Measurements from ENCODE around the gene TMEM164. TPM values are rescaled to one million over a fixed set of nuclear protein-coding genes. Genes with fewer than 3 reads are reported as not detected.
A peak's percentile ranks its signal among the peaks of the same experiment; 100 is the strongest.

Gene TMEM164
- polyA plus RNA-seq, 1 donor, result 44.6 TPM

DNA sequence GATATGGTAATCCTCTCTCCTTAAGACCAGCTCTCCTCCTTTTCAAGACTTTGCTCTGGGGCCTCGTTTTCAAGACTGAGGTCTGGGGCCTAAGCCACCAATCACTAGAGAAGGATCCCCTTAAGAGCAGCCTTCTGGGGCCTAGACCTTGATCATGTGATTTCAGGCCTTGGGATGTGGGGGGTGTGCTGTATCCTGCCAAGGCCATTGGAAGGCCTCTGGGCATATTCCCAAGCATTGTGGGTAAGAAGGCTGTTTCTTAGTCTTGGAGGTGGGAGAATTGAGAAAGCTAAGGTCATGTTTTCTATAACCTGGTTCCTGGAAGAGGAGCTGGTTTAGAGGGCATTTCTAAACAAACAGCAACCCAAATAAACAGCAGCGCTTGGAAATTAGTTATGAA is 12.1 kb downstream of the TMEM164 start:
- Histone ChIP-seq H3K36me3 (ENCODE audit: control insufficient read depth, insufficient read depth, low read length) (peaks cover 6% of the 10 kb centered on the region), H3K4me1 (ENCODE audit: control insufficient read depth, insufficient read depth, low read length) (peaks cover 16% of the 10 kb centered on the region), H3K27ac (ENCODE audit: low read length) (peak overlapping the region; percentile 72), H3K27me3 (ENCODE audit: control insufficient read depth, insufficient read depth, low read length) (no peaks in the 10 kb centered on the region), H3K9me3 (ENCODE audit: control insufficient read depth, low read depth, low read length) (no peaks in the 10 kb centered on the region), H3K4me3 (ENCODE audit: low read length) (no peak overlapping the region)
- no CpG with 5 or more reads among the region's 2 CpGs for whole genome bisulfite sequencing (ENCODE audit: insufficient coverage, low lambda C conversion rate)
- DNase-seq, result peak; percentile 47 to 73

DNA sequence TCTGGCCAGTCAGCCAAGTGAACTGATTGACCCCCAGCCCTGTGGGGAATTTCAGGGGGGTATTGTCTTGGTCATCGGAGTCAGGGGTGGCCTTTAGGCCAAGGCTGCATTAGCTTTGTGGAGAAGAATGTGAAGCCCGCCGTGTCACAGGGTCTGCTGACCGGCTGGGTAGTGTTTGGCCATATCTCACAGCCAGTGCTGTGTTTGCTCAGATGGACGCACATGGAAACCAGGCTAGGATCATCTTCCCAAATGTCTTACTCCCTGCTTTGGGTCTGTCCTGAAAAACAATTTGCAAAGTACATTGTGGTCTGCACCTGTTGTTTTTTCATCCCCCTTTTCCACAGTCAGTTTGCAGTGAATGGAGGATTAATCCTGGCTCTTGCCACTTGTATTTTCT is 13.0 kb downstream of the TMEM164 start:
- no peak overlapping the region for H3K4me3 ChIP-seq (ENCODE audit: low read length)
- peaks cover 8% of the 10 kb centered on the region for H3K36me3 ChIP-seq (ENCODE audit: control insufficient read depth, insufficient read depth, low read length)
- peaks cover 16% of the 10 kb centered on the region for H3K4me1 ChIP-seq (ENCODE audit: control insufficient read depth, insufficient read depth, low read length)
- no peak for DNase-seq
- no peaks in the 10 kb centered on the region for H3K9me3 ChIP-seq (ENCODE audit: control insufficient read depth, low read depth, low read length)
- no peaks in the 10 kb centered on the region for H3K27me3 ChIP-seq (ENCODE audit: control insufficient read depth, insufficient read depth, low read length)
- WGBS (ENCODE audit: insufficient coverage, low lambda C conversion rate), result no CpG with 5 or more reads among the region's 5 CpGs
- H3K27ac ChIP-seq (ENCODE audit: low read length), result peak overlapping the region; percentile 72

DNA sequence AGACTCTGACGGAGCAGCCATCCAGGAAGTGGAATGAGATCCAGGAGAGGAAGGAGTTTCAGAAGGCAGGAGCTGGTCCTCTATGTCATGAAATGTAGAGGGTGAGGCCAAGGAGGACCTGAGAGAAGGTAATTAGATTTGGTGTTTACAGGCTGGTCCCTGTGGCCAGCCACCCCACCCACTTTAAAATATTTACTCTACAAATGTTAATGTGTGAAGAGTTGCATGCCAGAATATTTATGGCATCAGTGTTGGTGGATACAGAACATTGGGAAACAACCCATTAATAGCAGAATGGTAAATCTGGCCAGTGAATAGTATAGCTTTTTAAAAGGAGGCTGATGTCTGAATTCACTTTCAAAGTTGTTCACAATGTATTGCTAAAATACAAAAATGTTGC is 17.6 kb downstream of the TMEM164 start:
- Histone ChIP-seq H3K4me1 (ENCODE audit: control insufficient read depth, insufficient read depth, low read length) (peaks cover 31% of the 10 kb centered on the region), H3K4me3 (ENCODE audit: low read length) (no peak overlapping the region), H3K9me3 (ENCODE audit: control insufficient read depth, low read depth, low read length) (no peaks in the 10 kb centered on the region), H3K27me3 (ENCODE audit: control insufficient read depth, insufficient read depth, low read length) (no peaks in the 10 kb centered on the region), H3K36me3 (ENCODE audit: control insufficient read depth, insufficient read depth, low read length) (peaks cover 11% of the 10 kb centered on the region), H3K27ac (ENCODE audit: low read length) (no peak overlapping the region)
- no CpG with 5 or more reads among the region's 1 CpG for WGBS (ENCODE audit: insufficient coverage, low lambda C conversion rate)
- no peak for DNase-seq

DNA sequence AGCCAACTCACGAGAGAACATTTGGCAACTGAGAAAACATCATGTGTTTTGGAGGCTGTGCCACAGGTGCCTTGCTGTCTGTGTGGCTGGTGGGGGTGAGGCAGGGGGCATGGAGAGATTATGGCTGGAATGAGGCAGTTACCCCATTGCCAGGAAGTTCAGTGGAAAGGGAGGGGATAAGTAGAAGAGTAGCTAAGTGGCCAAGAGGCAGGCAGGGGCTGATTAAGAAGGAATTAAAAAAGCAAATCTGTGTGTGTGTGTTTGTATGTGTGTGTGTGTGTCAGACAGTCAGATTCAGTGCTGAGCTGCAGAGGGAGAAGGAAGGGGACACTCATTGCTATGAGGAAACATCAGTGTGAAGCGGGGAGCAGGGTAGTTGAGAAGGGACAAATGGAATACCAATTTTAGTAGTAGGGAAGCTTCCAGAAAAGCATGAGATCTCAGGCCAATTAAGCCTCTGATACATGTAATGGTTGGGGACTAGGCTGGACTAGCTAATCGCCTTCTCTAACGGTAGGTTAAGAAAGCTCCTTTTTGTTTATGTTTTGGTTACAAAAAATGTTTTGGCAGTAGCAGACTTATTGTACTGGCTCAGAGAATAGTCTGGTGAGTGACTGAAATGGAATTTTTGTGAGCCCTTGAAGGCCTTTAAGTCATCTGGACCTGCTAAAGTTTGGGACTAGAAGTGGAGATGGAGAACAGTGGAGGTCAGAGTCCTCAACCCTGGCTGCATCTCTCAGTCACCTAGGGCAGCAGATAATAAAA is 18.5 kb downstream of the TMEM164 start:
- Histone ChIP-seq H3K27me3 (ENCODE audit: control insufficient read depth, insufficient read depth, low read length) (no peaks in the 10 kb centered on the region), H3K4me1 (ENCODE audit: control insufficient read depth, insufficient read depth, low read length) (peaks cover 29% of the 10 kb centered on the region), H3K36me3 (ENCODE audit: control insufficient read depth, insufficient read depth, low read length) (peaks cover 11% of the 10 kb centered on the region), H3K27ac (ENCODE audit: low read length) (no peak overlapping the region), H3K9me3 (ENCODE audit: control insufficient read depth, low read depth, low read length) (no peaks in the 10 kb centered on the region), H3K4me3 (ENCODE audit: low read length) (no peak overlapping the region)
- no CpG with 5 or more reads among the region's 4 CpGs for WGBS (ENCODE audit: insufficient coverage, low lambda C conversion rate)
- no peak for DNase-seq

DNA sequence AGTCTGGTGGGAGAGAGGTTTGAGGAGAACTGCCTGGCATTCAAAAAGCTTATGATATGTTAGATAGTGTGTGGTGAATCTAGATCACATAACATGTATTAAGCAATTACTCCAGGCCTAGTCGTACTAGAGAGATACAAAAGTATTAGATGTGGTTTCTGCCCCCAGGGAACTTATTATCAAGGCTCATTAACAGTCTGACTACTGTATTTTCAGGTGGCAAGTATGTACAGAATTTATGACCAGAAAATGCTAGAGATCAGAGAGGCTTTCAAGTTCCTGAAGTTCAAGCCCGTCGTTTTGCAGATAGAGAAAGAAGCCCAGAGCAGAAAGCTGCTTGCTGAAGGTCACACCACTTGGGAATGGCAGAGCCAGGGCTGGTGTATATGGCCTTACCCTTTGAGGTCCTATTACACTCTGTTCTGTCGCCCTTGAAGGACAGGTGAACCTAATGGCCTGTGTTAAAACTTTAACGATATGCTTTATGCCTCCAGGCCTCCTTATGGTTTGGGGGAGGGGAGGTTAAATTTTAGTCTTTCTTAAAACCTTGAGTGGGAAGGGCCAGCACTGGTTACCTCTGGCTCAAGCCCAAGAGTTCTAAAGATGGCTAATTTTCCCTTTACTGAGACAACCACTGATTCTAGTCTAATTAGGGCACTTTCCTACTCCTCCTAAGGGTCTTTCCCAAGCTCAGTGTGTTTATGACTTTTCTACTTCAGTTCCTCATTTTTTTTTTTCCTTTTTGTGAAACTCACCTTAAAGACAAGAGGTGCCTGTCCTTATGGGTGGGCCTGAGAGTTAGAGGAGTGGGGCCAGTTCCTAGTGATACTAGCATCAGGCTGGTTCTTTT is 19.9 kb downstream of the TMEM164 start:
- H3K4me1 ChIP-seq (ENCODE audit: control insufficient read depth, insufficient read depth, low read length), result peaks cover 30% of the 10 kb centered on the region
- no peak overlapping the region for H3K4me3 ChIP-seq (ENCODE audit: low read length)
- H3K36me3 ChIP-seq (ENCODE audit: control insufficient read depth, insufficient read depth, low read length), result peaks cover 7% of the 10 kb centered on the region
- no CpG with 5 or more reads among the region's 5 CpGs for WGBS (ENCODE audit: insufficient coverage, low lambda C conversion rate)
- no peaks in the 10 kb centered on the region for H3K27me3 ChIP-seq (ENCODE audit: control insufficient read depth, insufficient read depth, low read length)
- peak overlapping the region; percentile 35 for H3K27ac ChIP-seq (ENCODE audit: low read length)
- DNase-seq, result no peak
- no peaks in the 10 kb centered on the region for H3K9me3 ChIP-seq (ENCODE audit: control insufficient read depth, low read depth, low read length)

GRCh38 chrX:110025395-110025794 is 22.5 kb downstream of the TMEM164 start:
- WGBS (ENCODE audit: insufficient coverage, low lambda C conversion rate), result no CpG with 5 or more reads among the region's 1 CpG
- H3K27ac ChIP-seq (ENCODE audit: low read length), result peak overlapping the region; percentile 94
- DNase-seq, result no peak
- no peak overlapping the region for H3K4me3 ChIP-seq (ENCODE audit: low read length)
- H3K4me1 ChIP-seq (ENCODE audit: control insufficient read depth, insufficient read depth, low read length), result peaks cover 32% of the 10 kb centered on the region
- peaks cover 5% of the 10 kb centered on the region for H3K36me3 ChIP-seq (ENCODE audit: control insufficient read depth, insufficient read depth, low read length)
- no peaks in the 10 kb centered on the region for H3K27me3 ChIP-seq (ENCODE audit: control insufficient read depth, insufficient read depth, low read length)
- H3K9me3 ChIP-seq (ENCODE audit: control insufficient read depth, low read depth, low read length), result no peaks in the 10 kb centered on the region

- no CpG with 5 or more reads among the region's 9 CpGs for WGBS (ENCODE audit: insufficient coverage, low lambda C conversion rate)
- Histone ChIP-seq H3K9me3 (ENCODE audit: control insufficient read depth, low read depth, low read length) (no peaks in the 10 kb centered on the region), H3K27ac (ENCODE audit: low read length) (peak overlapping the region; percentile 94), H3K4me3 (ENCODE audit: low read length) (no peak overlapping the region), H3K27me3 (ENCODE audit: control insufficient read depth, insufficient read depth, low read length) (no peaks in the 10 kb centered on the region), H3K36me3 (ENCODE audit: control insufficient read depth, insufficient read depth, low read length) (peaks cover 3% of the 10 kb centered on the region), H3K4me1 (ENCODE audit: control insufficient read depth, insufficient read depth, low read length) (peaks cover 32% of the 10 kb centered on the region)
- DNase-seq, result peak; percentile 72 to 86
These were observed 23.4 kb downstream of the TMEM164 start for GRCh38 chrX:110026099-110026844.

- Histone ChIP-seq H3K9me3 (ENCODE audit: control insufficient read depth, low read depth, low read length) (no peaks in the 10 kb centered on the region), H3K27me3 (ENCODE audit: control insufficient read depth, insufficient read depth, low read length) (no peaks in the 10 kb centered on the region), H3K36me3 (ENCODE audit: control insufficient read depth, insufficient read depth, low read length) (no peaks in the 10 kb centered on the region), H3K4me3 (ENCODE audit: low read length) (no peak overlapping the region), H3K27ac (ENCODE audit: low read length) (no peak overlapping the region), H3K4me1 (ENCODE audit: control insufficient read depth, insufficient read depth, low read length) (peaks cover 11% of the 10 kb centered on the region)
- no peak for DNase-seq
- no CpG with 5 or more reads among the region's 3 CpGs for WGBS (ENCODE audit: insufficient coverage, low lambda C conversion rate)
These were observed 29.7 kb downstream of the TMEM164 start for GRCh38 chrX:110032534-110033147.

DNA sequence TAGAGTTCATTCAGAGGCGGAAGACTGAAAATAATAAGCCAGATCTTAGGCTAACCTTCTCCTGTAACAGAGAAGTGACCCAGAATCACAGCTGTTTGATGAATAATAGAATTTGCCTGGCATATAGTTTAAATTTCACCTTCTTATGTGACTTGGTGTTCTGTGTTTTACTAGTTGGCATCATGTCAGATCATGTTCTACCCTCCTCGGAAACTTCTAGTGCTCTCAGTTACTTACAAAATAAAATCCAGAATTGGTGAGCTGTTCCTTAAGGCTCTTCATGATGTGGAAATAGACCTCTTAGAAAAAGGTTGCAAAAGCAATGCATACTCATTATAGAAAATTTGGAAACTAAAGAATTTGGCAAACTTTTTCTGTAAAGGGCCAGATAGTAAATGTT is 31.1 kb downstream of the TMEM164 start:
- peaks cover 11% of the 10 kb centered on the region for H3K4me1 ChIP-seq (ENCODE audit: control insufficient read depth, insufficient read depth, low read length)
- H3K4me3 ChIP-seq (ENCODE audit: low read length), result no peak overlapping the region
- H3K27me3 ChIP-seq (ENCODE audit: control insufficient read depth, insufficient read depth, low read length), result no peaks in the 10 kb centered on the region
- H3K36me3 ChIP-seq (ENCODE audit: control insufficient read depth, insufficient read depth, low read length), result peaks cover under 1% of the 10 kb centered on the region
- DNase-seq, result no peak
- H3K9me3 ChIP-seq (ENCODE audit: control insufficient read depth, low read depth, low read length), result peaks cover 7% of the 10 kb centered on the region
- no CpG with 5 or more reads among the region's 2 CpGs for WGBS (ENCODE audit: insufficient coverage, low lambda C conversion rate)
- H3K27ac ChIP-seq (ENCODE audit: low read length), result no peak overlapping the region
